T follicular helper cell (primary cell): ENCODE measurements around the gene FGF8.

Source experiments
- DNase-seq: peaks from one replicate; pipeline ENCODE4 v3.0.0-alpha.2; 2020; ENCODE audit warnings: low read depth

FGF8 gene

GRCh38 chr10:101781984-101782810 is 6.3 kb upstream of the FGF8 start:
- no peak for DNase-seq

- DNase-seq: no peak
These were observed 5.7 kb upstream of the FGF8 start for GRCh38 chr10:101781655-101781983.

GRCh38 chr10:101780818-101781654 is 5.1 kb upstream of the FGF8 start:
- DNase-seq: peak; percentile 54

- DNase-seq: no peak
These were observed 4.4 kb upstream of the FGF8 start for GRCh38 chr10:101780187-101780817.

DNA sequence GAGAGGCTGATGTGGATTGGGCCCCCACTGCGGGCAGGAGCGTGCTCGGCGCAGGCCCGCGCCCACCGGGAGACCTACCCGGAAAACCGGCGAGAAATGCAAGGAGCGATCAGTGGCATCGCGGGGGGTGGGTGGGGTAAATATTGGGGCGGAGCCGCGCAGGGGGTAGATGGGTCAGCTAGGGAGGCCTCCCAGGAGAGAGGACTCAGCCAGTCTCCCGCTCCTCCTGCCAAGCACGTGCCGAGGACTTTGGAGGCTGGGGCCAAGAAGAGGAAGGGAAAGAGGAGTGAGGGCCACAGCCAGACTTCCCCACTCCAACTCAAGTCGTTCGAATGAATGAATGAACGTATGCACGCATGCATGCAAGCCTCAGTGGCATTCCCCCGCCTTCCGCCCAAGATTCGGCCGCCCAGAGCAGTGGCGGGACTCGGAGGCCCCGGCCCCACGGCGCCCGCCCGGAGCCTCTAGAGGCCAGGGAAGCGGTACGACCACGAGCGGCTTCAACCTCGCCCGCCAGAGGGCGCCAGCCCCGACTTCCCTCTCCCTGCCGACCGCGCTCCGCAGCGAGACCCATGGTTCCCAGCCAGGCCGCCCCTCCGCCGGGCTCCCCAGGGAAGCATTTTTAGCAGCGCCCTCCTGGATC is 3.8 kb upstream of the FGF8 start:
- peak; percentile 71 for DNase-seq

DNA sequence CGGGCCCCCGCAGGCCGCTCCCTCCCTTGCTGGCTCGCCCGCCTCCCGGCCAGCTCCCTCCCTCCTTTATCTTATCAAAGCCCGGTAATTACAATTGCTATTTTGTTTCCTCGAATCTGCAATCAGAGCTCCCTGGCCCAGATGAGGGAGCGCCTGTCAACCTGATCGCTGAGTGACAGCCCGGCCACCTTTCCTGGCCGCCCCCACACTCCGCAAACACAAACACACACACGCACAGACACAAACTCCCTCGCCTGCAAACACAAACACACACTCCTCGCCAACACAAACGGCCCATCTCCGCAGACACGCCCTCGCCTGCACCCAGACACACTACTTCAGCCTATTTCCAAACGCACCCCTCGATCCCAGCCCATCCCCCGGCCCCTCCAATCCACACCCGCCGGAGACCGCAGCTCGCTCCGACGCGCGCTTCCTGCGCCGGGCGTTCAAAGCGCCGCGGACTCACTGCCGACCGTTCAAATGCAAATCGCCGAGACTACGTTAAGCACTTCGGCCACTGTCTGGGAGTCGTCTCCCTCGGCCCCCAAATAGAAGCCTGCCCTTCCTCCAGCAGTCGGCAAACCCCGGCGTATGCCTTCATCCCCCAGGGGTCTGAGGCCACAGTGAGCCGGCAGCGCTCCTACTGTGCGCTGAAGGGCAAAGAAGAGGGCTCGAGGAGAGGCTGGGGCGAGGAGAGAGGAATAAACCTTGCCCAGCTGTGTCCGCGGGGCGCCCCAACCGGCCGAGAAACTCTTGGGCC is 3.0 kb upstream of the FGF8 start:
- no peak for DNase-seq

DNA sequence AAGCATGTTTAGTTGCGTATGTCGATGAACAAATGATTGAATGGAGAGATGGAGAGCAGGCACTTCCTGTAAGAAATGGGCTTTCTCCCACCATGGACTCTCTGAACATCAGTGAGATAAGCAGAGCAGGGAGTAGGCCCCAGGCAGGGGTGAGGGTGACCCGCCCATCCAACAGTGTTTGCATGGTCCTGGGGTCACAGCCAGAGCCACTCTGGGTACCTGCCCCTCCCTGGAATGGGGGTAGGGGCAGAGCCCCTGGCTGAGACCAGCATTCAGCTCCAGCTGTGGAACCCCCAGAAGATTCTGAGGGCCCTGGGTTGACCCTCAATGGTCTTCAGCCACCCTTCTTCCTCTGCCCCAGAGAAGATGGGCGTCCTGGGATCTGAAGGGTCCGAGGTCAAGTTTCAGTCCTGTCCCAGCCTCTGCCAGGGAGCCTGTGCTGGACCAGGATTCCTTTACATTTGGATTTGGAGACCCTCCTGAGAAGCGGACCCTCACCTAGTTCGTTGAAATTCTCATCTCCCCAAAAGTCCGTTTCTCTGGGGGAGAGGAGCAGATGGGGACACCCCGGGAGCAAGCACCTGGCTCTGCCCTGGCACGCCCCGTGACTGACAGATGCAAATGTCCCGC is 2.4 kb upstream of the FGF8 start:
- no peak for DNase-seq

GRCh38 chr10:101777619-101778145 is 1.8 kb upstream of the FGF8 start:
- no peak for DNase-seq

- no peak for DNase-seq
These were observed 375 bp upstream of the FGF8 start for GRCh38 chr10:101776161-101776817.

- no peak for DNase-seq
These were observed 1.2 kb downstream of the FGF8 start for GRCh38 chr10:101774589-101775272.

DNA sequence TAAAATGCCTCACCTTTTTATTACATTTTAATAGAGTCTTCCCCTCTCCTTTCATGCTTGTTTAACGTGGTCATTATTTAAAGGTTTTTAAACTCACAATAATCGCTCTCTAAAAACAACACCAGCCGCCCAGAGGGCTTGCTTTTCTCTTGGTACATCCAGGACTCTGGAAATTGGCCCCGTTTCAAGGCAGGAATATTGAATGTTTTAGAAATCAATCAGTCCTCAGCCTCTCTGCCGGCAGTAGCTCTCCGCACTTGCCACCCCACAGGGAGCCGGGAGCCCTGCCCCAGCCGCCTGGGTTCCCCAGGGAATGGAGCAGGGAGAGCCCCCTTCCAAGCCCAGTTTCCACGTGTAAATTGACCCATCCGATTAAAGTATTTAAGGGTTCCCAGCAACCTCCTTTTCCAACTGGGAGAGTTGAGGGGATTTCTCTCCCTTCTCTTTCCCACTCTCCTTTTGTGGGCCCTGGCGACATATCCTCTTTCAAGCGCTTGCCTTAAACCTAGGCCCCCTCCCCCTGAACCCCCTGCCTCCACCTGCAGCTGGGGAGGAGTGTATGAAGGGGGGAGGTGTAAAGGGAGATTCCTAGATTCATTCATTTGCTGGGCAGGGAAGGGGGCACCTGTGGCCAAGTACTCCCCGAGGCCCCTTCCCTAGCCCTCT is 1.9 kb downstream of the FGF8 start:
- DNase-seq: no peak

- DNase-seq: no peak
These were observed 2.8 kb downstream of the FGF8 start for GRCh38 chr10:101772895-101773761.

GRCh38 chr10:101772017-101772894 is 3.7 kb downstream of the FGF8 start:
- DNase-seq: no peak

- DNase-seq: no peak
These were observed 4.5 kb downstream of the FGF8 start for GRCh38 chr10:101771380-101771779.

DNA sequence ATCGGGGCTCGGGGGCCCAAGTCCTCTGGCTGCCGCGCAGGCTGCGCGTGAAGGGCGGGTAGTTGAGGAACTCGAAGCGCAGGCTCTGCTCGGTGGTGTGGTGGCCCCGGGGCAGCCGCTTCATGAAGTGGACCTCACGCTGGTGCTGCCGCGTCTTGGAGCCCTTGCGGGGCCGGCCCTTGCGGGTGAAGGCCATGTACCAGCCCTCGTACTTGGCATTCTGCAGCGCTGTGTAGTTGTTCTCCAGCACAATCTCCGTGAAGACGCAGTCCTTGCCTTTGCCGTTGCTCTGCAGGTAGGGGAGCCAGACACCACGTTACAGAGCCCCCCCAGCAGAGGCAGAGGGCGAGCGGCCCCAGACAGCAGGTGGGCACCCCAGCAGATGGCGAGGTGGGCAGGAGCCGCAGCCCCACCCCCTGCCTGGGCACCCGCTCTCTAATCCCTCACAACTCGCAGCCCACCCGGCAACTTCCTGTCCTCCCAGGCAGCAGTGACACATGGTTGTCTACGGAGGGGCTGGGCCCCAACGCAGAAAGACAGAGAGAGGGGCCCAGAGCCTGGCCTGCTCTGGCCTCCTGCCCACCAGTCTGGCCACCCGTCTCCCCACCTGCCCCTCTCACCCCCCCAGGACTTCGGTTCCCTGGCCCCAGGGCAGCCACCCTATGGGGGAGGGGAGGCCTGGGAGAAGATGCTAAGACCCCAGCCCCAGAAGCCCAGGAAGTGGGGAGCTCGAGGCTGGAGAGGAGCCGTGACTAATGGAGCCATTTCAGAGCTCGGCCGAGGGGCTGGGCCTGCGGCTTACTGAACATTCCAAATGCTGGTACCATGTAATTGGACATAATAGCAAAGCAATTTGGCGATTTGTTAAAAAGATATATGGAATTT is 5.3 kb downstream of the FGF8 start:
- DNase-seq: no peak

DNA sequence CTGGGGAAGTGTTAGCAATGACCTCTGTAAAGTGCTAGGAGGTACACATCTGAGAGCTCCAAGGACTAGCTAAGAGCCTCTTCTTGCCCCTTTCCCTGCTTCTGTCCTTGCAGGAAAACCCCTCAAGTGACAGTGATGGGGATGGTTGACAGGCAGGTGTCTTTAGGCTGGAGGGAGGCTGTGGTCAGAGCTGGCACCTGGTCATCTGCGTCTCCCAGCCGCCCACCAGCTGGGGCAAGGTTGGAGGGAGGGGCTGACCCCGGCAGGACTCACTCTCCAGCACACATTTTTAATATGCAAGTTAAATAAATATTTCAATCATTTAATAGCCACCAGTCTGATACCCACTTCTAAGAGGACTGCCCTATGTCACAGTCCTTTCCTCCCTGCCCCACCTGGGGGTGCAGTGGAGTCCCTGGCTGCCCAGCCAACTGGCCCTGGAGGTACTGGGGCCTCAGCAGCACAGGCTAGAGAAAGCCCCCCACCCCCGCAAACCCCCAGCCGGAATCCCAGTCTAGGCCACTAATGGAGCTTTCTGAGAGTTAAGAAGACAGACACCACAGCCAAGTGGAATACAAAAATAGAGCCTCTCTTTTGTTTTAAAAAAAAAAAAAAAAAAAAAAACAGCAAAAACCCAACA is 6.3 kb downstream of the FGF8 start:
- no peak for DNase-seq
